ENCODE measurements around the gene BBS9.
"Not testable (repeated sequence)": the region's sequence is repeated elsewhere in the genome, so short reads cannot be mapped to it uniquely, and the experiment has no call there.

The BBS9 gene

GRCh38 chr7:33446551-33446950 is 317.2 kb downstream of the BBS9 start:
- no peak for DNase-seq

GRCh38 chr7:33448035-33448434 is 318.7 kb downstream of the BBS9 start:
- DNase-seq: no peak

- no peak for DNase-seq
Measured at GRCh38 chr7:33449847-33450246, 320.5 kb downstream of the BBS9 start.

GRCh38 chr7:33452805-33453502 is 323.6 kb downstream of the BBS9 start:
- no peak for DNase-seq

- no peak for DNase-seq
Measured at GRCh38 chr7:33457039-33457438, 327.7 kb downstream of the BBS9 start.

- no peak for DNase-seq
Measured at GRCh38 chr7:33458581-33458980, 329.2 kb downstream of the BBS9 start.

GRCh38 chr7:33459340-33459751 is 330.0 kb downstream of the BBS9 start:
- peak; percentile 60 for DNase-seq

- DNase-seq: no peak
Measured at GRCh38 chr7:33463131-33463530, 333.8 kb downstream of the BBS9 start.

GRCh38 chr7:33466203-33466602 is 336.8 kb downstream of the BBS9 start:
- DNase-seq: no peak

GRCh38 chr7:33471636-33472242 is 342.4 kb downstream of the BBS9 start:
- peak; percentile 22 for DNase-seq

- DNase-seq: no peak
Measured at GRCh38 chr7:33472348-33473025, 343.1 kb downstream of the BBS9 start.

GRCh38 chr7:33477719-33478480 is 348.5 kb downstream of the BBS9 start:
- DNase-seq: no peak

- DNase-seq: not testable (repeated sequence)
Measured at GRCh38 chr7:33484476-33484875, 355.1 kb downstream of the BBS9 start.

- DNase-seq: peak; percentile 31
Measured at GRCh38 chr7:33485747-33486493, 356.6 kb downstream of the BBS9 start.

GRCh38 chr7:33486633-33487032 is 357.3 kb downstream of the BBS9 start:
- no peak for DNase-seq

GRCh38 chr7:33487998-33488682 is 358.8 kb downstream of the BBS9 start:
- no peak for DNase-seq

GRCh38 chr7:33494474-33494873 is 365.1 kb downstream of the BBS9 start:
- DNase-seq: peak; percentile 42

GRCh38 chr7:33495207-33495606 is 365.8 kb downstream of the BBS9 start:
- DNase-seq: peak; percentile 56

GRCh38 chr7:33497051-33497450 is 367.7 kb downstream of the BBS9 start:
- no peak for DNase-seq

GRCh38 chr7:33500703-33501701 is 371.6 kb downstream of the BBS9 start:
- DNase-seq: no peak

GRCh38 chr7:33503014-33503413 is 373.6 kb downstream of the BBS9 start:
- no peak for DNase-seq
